Prostate gland (tissue), 2 donors: ENCODE measurements around the gene MSH5.
A peak's percentile ranks its signal among the peaks of the same experiment; 100 is the strongest.

Experiments
- CTCF ChIP-seq, 4 experiments: fragments of 200-600 bp in 2 of 4; fragments of 450-650 bp in 2 of 4; sonication (generic) in 2 of 4; IDR thresholded peaks; 1 replicate in 3 of 4; 2 replicates in 1 of 4; pipeline ENCODE4 v1.5.1; 2016 to 2019; ENCODE audit warnings: antibody characterized with exemption in 4 of 4, mild to moderate bottlenecking in 2 of 4, moderate library complexity in 2 of 4
- POLR2A ChIP-seq: fragments of 450-650 bp; IDR thresholded peaks from one replicate; pipeline ENCODE4 v1.6.1; 2016; ENCODE audit warnings: antibody characterized with exemption, mild to moderate bottlenecking

GRCh38 chr6:31729979-31730630, 9.7 kb upstream of the MSH5 start:
- TF ChIP-seq CTCF (IDR thresholded peaks at IDR 0.05) = peak in 1 of 4 experiments; percentile 18
- TF ChIP-seq POLR2A = peak; percentile 69
